PC-9 (cell line): Measurements from ENCODE around the gene PHOSPHO2.
A peak's percentile ranks its signal among the peaks of the same experiment; 100 is the strongest.

Experiments used
- CTCF ChIP-seq: fragments of 200-600 bp; sonication (generic); conservative IDR thresholded peaks from 2 replicates; pipeline ENCODE4 v1.6.1; 2017; ENCODE audit warnings: mixed run types, antibody characterized with exemption, mild to moderate bottlenecking, moderate library complexity
- EZH2 ChIP-seq: fragments of 200-600 bp; sonication (generic); IDR thresholded peaks from 2 replicates; pipeline ENCODE4 v1.8.0; 2017; ENCODE audit warnings: antibody characterized with exemption, low read depth

- TF ChIP-seq CTCF (peak; percentile 32; the same call in 1 of the 2 replicates), EZH2 (no peak)
Measured at GRCh38 chr2:169676357-169676756, 17.9 kb upstream of the PHOSPHO2 start.
